ENCODE data around the gene AKAP13. TPM values are rescaled to one million over a fixed set of nuclear protein-coding genes. Genes with fewer than 3 reads are reported as not detected.
A peak's percentile ranks its signal among the peaks of the same experiment; 100 is the strongest.
"Not testable (repeated sequence)": the region's sequence is repeated elsewhere in the genome, so short reads cannot be mapped to it uniquely, and the experiment has no call there.

Gene AKAP13
- polyA plus RNA-seq, 3 donors: 79.6 to 92.8 (median 87.3) TPM

- no peak for DNase-seq (ENCODE audit: low read depth in 3 of 3, low spot score in 2 of 3)
Observed at GRCh38 chr15:85632014-85632413, 251.6 kb downstream of the AKAP13 start.

DNA sequence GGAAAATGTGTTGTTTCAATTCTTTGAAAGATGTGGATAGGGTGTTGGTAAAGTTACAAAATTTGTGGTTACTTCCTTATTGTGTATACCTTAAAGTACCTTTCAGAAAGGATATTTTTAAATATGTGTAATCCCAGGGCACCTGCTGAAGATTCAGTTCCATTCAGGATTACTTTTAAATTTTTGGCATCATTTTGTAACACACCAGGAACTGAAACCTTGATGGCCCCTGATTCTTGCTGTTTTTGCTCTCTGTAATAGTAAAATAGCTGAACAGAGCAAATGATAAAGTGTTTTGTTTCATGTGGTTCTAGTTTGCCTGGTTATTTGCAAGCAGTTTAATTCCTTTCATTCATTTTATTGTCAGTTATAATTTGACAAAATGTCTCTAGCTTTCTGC lies 253.5 kb downstream of the AKAP13 start:
- no peak for DNase-seq (ENCODE audit: low read depth in 3 of 3, low spot score in 2 of 3)

DNA sequence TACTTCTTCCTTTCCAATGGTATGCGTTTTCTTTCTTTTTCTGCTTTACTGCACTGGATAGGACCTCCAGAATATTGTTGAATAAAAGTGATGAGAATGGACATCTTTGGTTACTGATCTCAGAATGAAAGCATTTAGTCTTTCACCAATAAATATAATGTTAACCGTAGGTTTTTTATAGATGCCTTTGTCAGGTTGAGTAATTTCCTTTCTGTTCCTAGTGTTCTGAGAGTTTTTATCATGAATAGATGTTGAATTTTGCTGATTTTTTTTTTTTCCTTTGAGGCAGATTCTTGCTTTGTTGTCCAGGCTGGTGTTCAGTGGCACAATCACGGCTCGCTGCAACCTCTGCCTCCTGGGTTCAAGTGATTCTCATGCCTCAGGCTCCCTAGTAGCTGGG lies 255.9 kb downstream of the AKAP13 start:
- DNase-seq (ENCODE audit: low read depth in 3 of 3, low spot score in 2 of 3): no peak

- DNase-seq (ENCODE audit: low read depth in 3 of 3, low spot score in 2 of 3): no peak
Observed at GRCh38 chr15:85639752-85640381, 259.5 kb downstream of the AKAP13 start.

DNA sequence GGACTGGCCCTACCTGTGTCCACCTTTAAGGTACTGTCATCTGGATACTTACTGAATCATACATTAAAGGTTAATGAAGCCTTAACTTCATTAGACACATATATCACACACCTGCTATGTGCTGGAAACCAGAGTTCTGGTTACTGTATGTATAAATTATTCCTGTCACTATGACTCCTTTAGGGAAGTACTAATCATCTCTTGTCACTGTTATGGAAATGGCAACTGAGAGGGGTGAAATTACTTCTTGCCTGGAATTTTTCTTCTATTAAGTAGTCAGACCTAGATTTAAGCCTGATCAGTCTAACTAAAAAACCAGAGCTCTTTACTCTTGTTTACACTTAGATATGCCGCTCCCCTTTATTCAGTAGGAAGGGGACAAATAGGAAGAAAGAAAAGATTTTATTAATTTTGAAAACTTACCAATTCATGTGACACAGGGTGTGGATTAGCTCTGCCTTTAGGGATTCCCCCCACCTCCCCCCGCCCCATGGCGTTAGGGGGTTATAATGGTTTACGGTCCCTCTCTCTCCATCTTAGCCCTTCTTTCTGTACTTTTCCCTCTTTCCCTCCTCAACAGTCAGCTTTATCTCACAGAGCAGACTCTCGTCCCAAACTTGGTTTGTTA lies 261.8 kb downstream of the AKAP13 start:
- no peak for DNase-seq (ENCODE audit: low read depth in 3 of 3, low spot score in 2 of 3)

GRCh38 chr15:85642693-85643066 lies 262.3 kb downstream of the AKAP13 start:
- no peak for DNase-seq (ENCODE audit: low read depth in 3 of 3, low spot score in 2 of 3)

- no peak for DNase-seq (ENCODE audit: low read depth in 3 of 3, low spot score in 2 of 3)
Observed at GRCh38 chr15:85646538-85647091, 266.2 kb downstream of the AKAP13 start.

DNA sequence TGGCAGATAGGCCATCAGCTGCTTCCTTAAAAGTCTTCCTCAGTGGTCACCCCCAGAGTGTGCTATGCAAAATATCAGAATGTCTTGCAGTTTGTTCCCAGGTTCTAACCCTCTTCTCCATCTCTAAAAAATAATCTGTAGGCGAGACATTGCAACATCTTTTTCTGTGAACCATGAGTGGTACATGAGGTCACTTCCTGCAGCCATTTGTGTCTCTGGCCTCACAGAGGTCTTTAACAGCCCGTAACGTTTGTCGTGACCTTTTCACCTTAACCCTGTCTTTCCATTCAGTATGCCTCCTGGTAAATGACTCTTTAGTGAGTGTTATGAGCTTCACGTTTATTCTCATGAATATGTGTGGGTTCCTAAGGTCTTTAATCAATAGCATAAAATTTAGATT lies 269.0 kb downstream of the AKAP13 start:
- no peak for DNase-seq (ENCODE audit: low read depth in 3 of 3, low spot score in 2 of 3)

DNA sequence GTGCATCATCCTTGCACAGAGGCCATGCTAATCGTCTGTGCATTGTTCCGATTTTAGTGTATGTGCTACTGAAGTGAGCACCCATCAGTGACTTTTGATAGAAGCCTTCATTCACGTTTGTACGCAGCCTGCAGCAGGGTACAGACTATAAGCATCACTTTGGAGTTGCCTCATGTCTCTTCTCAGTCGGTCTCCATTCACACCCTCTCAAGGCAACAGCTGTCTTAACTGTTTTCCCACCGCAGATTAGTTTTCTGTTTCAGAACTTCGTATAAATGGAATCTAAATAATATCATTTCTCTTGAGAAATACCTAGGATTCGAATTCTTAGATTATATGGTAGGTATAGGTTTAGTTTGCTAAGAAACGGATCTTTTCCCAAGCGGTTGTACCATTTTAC lies 271.1 kb downstream of the AKAP13 start:
- DNase-seq (ENCODE audit: low read depth in 3 of 3, low spot score in 2 of 3): no peak

DNA sequence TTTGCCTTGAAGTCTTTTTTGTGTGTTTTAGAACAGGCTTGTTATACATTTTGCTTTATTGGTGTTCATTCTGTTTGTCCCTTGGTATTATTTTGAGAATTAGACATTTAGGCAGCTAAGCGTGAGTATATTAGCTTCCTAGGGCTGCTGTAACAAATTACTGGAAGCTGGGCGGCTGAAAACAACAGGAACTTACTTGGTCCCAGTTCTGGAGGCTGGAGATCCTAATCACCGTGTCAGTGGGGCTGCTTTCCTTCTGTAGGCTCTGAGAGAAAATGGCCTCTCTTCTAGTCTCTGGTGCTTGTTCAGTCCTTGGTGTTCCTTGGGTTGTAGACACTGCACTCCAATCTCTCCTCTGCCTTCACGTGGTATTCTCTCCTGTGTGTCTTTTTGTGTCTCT lies 272.1 kb downstream of the AKAP13 start:
- DNase-seq (ENCODE audit: low read depth in 3 of 3, low spot score in 2 of 3): no peak

DNA sequence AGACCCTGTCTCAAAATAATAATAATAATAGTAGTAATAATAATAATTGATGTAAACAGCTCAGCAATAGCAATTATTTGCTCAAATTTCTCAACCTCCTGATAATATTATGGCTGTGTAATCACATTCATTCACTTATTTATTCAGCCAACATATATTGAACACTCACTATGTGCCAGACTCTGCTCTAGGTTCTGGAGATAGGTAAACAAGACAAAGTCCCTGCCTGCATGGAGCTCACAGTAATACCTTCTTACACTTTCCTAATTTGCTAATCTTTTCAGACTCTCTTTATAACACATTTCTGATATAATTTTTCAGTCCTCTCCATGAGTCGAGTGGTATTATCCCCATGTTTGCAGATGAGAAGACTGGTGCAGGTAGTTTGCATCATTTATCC lies 276.7 kb downstream of the AKAP13 start:
- no peak for DNase-seq (ENCODE audit: low read depth in 3 of 3, low spot score in 2 of 3)

DNA sequence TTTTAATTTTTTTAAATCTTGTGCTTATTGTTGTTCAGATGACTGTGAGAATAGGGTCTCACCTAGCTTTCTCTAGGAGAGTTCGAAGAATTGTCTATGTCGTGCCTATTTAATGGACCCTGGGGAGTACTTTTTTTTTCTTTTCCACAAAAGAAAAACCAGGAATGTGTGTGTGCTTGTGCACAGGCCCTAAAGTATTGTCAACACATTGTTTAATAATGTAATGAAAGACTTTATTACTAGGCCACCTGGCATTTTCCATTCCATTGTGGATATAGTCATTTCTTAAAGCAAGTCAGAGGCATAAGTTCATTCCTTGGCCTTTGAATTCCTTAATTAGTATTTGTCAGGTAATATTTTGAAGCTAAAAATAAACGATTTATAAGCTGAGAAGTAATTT lies 278.4 kb downstream of the AKAP13 start:
- no peak for DNase-seq (ENCODE audit: low read depth in 3 of 3, low spot score in 2 of 3)

GRCh38 chr15:85661859-85662258 lies 281.5 kb downstream of the AKAP13 start:
- no peak for DNase-seq (ENCODE audit: low read depth in 3 of 3, low spot score in 2 of 3)

DNA sequence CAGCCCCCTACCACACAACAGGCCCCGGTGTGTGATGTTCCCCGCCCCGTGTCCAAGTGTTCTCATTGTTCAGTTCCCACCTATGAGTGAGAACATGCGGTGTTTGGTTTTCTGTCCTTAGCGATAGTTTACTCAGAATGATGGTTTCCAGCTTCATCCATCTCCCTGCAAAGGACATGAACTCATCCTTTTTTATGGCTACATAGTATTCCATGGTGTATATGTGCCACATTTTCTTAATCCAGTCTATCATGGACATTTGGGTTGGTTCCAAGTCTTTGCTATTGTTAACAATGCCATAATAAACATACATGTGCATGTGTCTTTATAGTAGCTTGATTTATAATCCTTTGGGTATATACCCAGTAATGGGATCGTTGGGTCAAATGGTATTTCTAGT lies 285.3 kb downstream of the AKAP13 start:
- DNase-seq (ENCODE audit: low read depth in 3 of 3, low spot score in 2 of 3): not testable (repeated sequence)

DNA sequence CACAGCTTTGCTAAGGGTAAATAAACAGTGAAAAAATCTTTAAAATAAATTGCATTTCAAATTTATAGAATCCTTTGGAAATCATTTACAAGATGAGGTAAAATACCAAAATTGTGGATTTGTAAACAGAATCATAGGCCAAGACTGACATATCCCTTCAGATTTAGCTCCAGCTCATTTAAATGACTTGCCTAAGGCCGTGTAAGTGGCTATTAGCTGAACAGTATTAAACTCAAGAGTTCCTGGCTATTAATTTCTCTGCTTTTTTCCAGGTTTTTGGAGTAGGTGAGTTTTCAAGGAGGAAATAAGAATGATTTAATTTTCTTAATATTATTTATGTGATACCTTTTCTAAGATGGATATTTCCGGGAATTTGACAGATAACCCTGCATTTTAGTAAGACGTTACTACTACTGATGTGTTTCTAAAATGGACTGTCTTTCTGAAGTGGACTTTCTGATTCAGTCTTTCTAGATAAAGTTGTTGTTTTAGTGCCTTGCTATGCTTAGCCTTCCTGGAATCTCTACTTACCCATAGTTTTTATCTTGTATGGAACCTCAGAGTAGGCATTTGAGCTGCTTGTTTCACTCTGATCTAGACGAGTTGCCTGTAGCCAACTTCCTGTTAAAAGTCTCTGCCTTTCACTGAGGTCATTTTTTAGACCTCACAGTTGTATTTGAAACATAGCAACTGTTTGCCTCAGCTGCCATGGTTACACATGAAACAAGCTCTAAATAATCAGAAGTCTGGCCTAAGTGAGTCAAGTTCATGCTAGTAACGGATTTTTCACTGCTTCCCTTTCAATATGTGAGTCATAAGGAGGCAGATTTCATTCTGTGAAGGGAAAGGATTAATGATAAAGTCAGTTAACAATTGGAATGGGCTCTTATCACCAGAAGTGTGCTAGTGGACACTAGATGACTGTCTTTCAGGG lies 287.4 kb downstream of the AKAP13 start:
- peak; percentile 68 to 80 (median 77) for DNase-seq (ENCODE audit: low read depth in 3 of 3, low spot score in 2 of 3)

DNA sequence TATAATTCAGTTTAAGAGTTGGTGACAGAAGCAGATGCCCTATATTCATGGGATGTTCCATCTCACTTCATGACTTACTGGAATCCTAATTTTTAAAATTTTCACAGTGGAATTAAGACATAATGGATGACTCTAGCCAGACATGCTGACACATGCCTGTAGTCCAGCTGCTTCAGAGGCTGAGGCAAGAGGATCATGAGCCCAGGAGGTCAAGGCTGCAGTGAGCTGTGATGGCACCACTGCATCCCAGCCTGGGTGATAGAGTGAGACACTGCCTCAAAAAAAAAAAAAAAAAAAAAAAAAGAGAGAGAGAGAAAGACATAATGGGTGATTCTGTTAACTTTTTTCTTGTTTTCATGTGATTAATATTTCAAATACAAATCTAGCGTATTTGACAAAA lies 290.8 kb downstream of the AKAP13 start:
- DNase-seq (ENCODE audit: low read depth in 3 of 3, low spot score in 2 of 3): no peak

DNA sequence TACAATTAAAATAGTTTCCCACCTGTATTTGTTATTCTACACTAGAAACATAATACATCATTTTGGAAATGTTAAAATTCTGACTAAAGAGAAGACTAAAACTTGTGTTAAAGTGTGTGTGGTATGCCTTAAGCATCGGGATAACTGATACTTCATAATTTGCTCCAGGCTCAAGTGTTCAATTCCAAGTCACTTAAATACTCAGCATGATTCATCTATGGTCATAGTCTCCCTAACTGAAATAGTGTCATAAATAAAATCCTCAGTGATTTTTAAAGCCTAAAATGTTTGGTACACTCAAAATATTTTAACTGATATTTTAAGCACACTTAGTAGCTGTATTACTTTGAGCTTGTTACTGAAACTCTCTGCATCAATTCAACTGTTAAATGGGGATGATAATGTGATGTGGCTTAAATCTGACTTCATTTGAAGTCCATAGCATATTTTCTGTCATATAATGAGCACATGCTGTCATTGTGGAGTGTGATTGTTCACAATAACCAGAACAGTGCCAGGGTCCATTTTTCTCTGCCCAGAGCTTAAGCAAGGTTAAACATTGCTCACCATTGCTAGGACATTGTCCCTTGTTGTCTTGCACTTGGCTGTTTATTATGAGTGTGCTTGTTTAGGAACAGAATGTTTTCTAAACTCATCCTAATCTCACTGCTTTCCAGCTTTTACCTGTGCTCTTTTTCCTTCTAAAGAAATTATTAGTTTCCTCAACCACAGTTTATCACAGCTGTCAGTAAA lies 292.1 kb downstream of the AKAP13 start:
- DNase-seq (ENCODE audit: low read depth in 3 of 3, low spot score in 2 of 3): no peak

GRCh38 chr15:85673326-85673725 lies 292.9 kb downstream of the AKAP13 start:
- no peak for DNase-seq (ENCODE audit: low read depth in 3 of 3, low spot score in 2 of 3)

- DNase-seq (ENCODE audit: low read depth in 3 of 3, low spot score in 2 of 3): no peak
Observed at GRCh38 chr15:85676342-85677098, 296.1 kb downstream of the AKAP13 start.

GRCh38 chr15:85679231-85679630 lies 298.8 kb downstream of the AKAP13 start:
- no peak for DNase-seq (ENCODE audit: low read depth in 3 of 3, low spot score in 2 of 3)
